ENCODE results near the gene FBN1.

- no peak for TF ChIP-seq EZH2phosphoT487 (IDR thresholded peaks at IDR 0.05; ENCODE audit: low read depth)
- no peak for TF ChIP-seq CTCF (IDR thresholded peaks at IDR 0.05; ENCODE audit: low read depth, low read length)
These were observed 79.7 kb downstream of the FBN1 start for GRCh38 chr15:48565560-48566482.
